PC-3 (cell line): ENCODE measurements around the gene ZNF724. TPM values are rescaled to one million over a fixed set of nuclear protein-coding genes. Genes with fewer than 3 reads are reported as not detected.
"Not testable (repeated sequence)": the region's sequence is repeated elsewhere in the genome, so short reads cannot be mapped to it uniquely, and the experiment has no call there.

ENCODE experiments used
- ATAC-seq: fragments of 200-7000 bp; cut with Tn5 transposase; 2 replicates; pipeline ENCODE4 v1.9.1; 2020; ENCODE audit warnings: mild to moderate bottlenecking, moderate library complexity
- BruUV-seq: library from RNA; stranded (reverse); fragments of 400-500 nt; replicated peaks from 2 replicates; lab custom pipeline; 2021; lab: Mats Ljungman, UMichigan
- CTCF ChIA-PET: fragments of 300-600 bp; sonication (Branson Sonifier 250); formaldehyde crosslinking; loops from one replicate; lab custom pipeline; 2022; ENCODE audit warnings: antibody characterized with exemption; lab: Charles Lee
- POLR2A ChIA-PET: fragments of 300-600 bp; sonication (Branson Sonifier 250); formaldehyde crosslinking; loops from one replicate; lab custom pipeline; 2022; ENCODE audit warnings: antibody characterized with exemption; ENCODE audit not compliant: unreplicated experiment; lab: Charles Lee
- DNase-seq: peaks from one replicate; pipeline ENCODE4 v3.0.0-alpha.2; 2015
- H2AFZ ChIP-seq: fragments of 300-600 bp; sonication (generic); 2 replicates; pipeline ENCODE4 v1.6.0; 2016; ENCODE audit warnings: antibody characterized with exemption, low read length
- H3F3A ChIP-seq: fragments of 300-600 bp; sonication (generic); one replicate; pipeline ENCODE4 v1.6.0; 2017; ENCODE audit warnings: antibody characterized with exemption, low read length, control low read depth, mild to moderate bottlenecking; ENCODE audit not compliant: unreplicated experiment
- H3K27ac ChIP-seq: fragments of 300-600 bp; sonication (generic); 2 replicates; pipeline ENCODE4 v1.5.1; 2016; ENCODE audit warnings: mild to moderate bottlenecking, low read length
- H3K27me3 ChIP-seq: fragments of 300-600 bp; sonication (generic); 2 replicates; pipeline ENCODE4 v1.6.1; 2016; ENCODE audit warnings: low read length, mixed read lengths
- H3K36me3 ChIP-seq: fragments of 300-600 bp; sonication (generic); 2 replicates; pipeline ENCODE4 v1.6.1; 2016; ENCODE audit warnings: low read depth, mixed run types, low read length, mixed read lengths
- H3K4me1 ChIP-seq: fragments of 300-600 bp; sonication (generic); 2 replicates; pipeline ENCODE4 v1.5.1; 2016; ENCODE audit warnings: low read length; ENCODE audit not compliant: insufficient read depth
- H3K4me2 ChIP-seq: fragments of 300-600 bp; sonication (generic); 2 replicates; pipeline ENCODE4 v1.6.0; 2016; ENCODE audit warnings: low read length
- H3K4me3 ChIP-seq: fragments of 300-600 bp; sonication (generic); 2 replicates; pipeline ENCODE4 v1.5.1; 2016; ENCODE audit warnings: mild to moderate bottlenecking, low read length, mixed read lengths
- H3K79me2 ChIP-seq: fragments of 300-600 bp; sonication (generic); 2 replicates; pipeline ENCODE4 v1.6.1; 2017; ENCODE audit warnings: low read length, mixed read lengths
- H3K9ac ChIP-seq: fragments of 300-600 bp; sonication (generic); 2 replicates; pipeline ENCODE4 v1.6.0; 2016; ENCODE audit warnings: mild to moderate bottlenecking, low read length
- H3K9me2 ChIP-seq: fragments of 300-600 bp; sonication (generic); replicated peaks from 2 replicates; pipeline ENCODE4 v1.6.1; 2016; ENCODE audit warnings: mixed run types, low read length, mixed read lengths
- H3K9me3 ChIP-seq: fragments of 300-600 bp; sonication (generic); 2 replicates; pipeline ENCODE4 v1.6.1; 2016; ENCODE audit warnings: low read length, mixed read lengths
- H4K20me1 ChIP-seq: fragments of 300-600 bp; sonication (generic); 2 replicates; pipeline ENCODE4 v1.6.1; 2016; ENCODE audit warnings: low read length, mixed read lengths
- EZH2 ChIP-seq: fragments of 300-600 bp; sonication (generic); IDR thresholded peaks from one replicate; pipeline ENCODE4 v1.6.1; 2017; ENCODE audit warnings: antibody characterized with exemption, mild to moderate bottlenecking, low read length; ENCODE audit not compliant: unreplicated experiment
- EZH2phosphoT487 ChIP-seq: fragments of 300-600 bp; sonication (generic); IDR thresholded peaks from 2 replicates; pipeline ENCODE4 v1.6.1; 2018; ENCODE audit warnings: mild to moderate bottlenecking, antibody characterized with exemption, low read length, borderline replicate concordance
- intact Hi-C: fragments of 100-400 bp; cut with micrococcal nuclease; formaldehyde crosslinking; loops from 2 replicates; pipeline ENCODE4 v1.9.0; 2023
- total RNA-seq: library from RNA; depleted of rRNA; stranded (reverse); fragments of >200 nt; gene quantifications from 2 replicates; pipeline ENCODE4 v1.2.3, GENCODE V29; 2014
- TF ChIP-seq, protein P1 (sequence below): fragments of 300-600 bp; sonication (generic); conservative IDR thresholded peaks from 2 replicates; pipeline ENCODE4 v1.5.1; 2017; ENCODE audit warnings: antibody characterized with exemption, low read depth, mild to moderate bottlenecking, low read length

ZNF724 gene
- total RNA-seq, 1 experiment from 2014 or later, result 23.1 TPM

DNA sequence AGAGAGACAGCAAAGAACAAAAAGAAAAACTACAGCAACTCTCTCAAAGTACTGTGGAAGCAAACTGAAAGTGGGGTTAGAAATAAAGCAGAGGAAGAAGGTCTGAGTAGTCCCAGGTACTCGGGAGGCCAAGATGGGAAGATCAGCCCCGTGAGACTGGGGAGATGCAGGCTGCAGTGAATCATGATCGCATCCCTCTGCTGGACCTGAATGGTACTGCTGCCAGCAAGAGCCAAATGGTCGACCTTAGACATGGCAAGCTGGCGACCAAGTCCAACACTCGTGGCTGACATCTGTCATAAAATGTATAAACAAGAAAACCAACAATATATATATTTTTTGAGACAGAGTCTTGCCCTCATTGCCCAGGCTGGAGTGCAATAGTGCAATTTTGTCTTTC is 33.7 kb upstream of the ZNF724 start:
- H3K9ac ChIP-seq, result no peak overlapping the region
- ChIA-PET CTCF (no interaction called here), POLR2A (no interaction called here)
- peak; percentile 24 for DNase-seq
- H3K27ac ChIP-seq, result no peak overlapping the region
- no peak for ATAC-seq
- H3K9me3 ChIP-seq, result no peaks in the 10 kb centered on the region
- TF ChIP-seq, protein P1, sequence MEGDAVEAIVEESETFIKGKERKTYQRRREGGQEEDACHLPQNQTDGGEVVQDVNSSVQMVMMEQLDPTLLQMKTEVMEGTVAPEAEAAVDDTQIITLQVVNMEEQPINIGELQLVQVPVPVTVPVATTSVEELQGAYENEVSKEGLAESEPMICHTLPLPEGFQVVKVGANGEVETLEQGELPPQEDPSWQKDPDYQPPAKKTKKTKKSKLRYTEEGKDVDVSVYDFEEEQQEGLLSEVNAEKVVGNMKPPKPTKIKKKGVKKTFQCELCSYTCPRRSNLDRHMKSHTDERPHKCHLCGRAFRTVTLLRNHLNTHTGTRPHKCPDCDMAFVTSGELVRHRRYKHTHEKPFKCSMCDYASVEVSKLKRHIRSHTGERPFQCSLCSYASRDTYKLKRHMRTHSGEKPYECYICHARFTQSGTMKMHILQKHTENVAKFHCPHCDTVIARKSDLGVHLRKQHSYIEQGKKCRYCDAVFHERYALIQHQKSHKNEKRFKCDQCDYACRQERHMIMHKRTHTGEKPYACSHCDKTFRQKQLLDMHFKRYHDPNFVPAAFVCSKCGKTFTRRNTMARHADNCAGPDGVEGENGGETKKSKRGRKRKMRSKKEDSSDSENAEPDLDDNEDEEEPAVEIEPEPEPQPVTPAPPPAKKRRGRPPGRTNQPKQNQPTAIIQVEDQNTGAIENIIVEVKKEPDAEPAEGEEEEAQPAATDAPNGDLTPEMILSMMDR, result peak; percentile 34; the same call in 1 of the 2 replicates
- no peak for TF ChIP-seq EZH2
- no TSS peak for BruUV-seq
- no peak overlapping the region for H3K4me3 ChIP-seq
- H3K27me3 ChIP-seq, result no peaks in the 10 kb centered on the region
- H4K20me1 ChIP-seq, result no peaks in the 10 kb centered on the region
- H3K79me2 ChIP-seq, result no peaks in the 10 kb centered on the region
- no peaks in the 10 kb centered on the region for H3K36me3 ChIP-seq
- H3K9me2 ChIP-seq, result no peaks in the 10 kb centered on the region
- no peaks in the 10 kb centered on the region for H3F3A ChIP-seq
- H2AFZ ChIP-seq, result no peak overlapping the region
- H3K4me1 ChIP-seq, result no peaks in the 10 kb centered on the region
- intact Hi-C loops, result no loop called here
- no peak overlapping the region for H3K4me2 ChIP-seq

DNA sequence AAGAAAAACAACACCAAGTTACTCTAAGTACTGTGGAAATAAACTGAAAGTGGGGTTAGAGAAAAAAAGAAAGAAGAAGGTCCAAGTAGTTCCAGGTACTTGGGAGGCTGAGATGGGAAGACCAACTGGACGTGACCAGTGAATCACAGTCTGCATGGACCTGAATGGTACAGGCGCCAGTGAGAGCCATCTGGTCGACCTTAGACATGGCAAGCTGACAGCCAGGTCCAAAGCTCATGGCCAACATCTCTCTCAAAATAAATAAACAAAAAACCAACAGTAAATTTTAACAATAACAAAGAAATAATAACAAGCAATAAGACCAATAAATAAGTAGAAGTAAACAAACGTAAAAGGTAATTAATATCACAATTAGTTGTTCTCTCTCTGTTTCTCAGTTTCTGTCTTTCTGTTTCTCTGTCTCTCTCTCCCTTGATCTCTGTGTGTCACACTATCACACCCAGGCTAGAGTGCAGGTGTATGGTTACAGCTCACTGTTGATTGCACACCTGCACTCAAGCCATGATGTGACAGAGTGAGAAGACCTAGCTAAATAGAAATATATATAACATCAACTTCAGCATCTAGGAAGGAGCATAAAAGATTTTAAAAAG is 31.6 kb upstream of the ZNF724 start:
- H3F3A ChIP-seq, result no peaks in the 10 kb centered on the region
- H3K9ac ChIP-seq, result no peak overlapping the region
- H3K27me3 ChIP-seq, result no peaks in the 10 kb centered on the region
- no peaks in the 10 kb centered on the region for H3K79me2 ChIP-seq
- no peaks in the 10 kb centered on the region for H4K20me1 ChIP-seq
- no peak overlapping the region for H2AFZ ChIP-seq
- DNase-seq (no peak), ATAC-seq (no peak)
- no peak overlapping the region for H3K4me2 ChIP-seq
- no peaks in the 10 kb centered on the region for H3K36me3 ChIP-seq
- ChIA-PET CTCF (no interaction called here), POLR2A (no interaction called here)
- intact Hi-C loops, result no loop called here
- no peaks in the 10 kb centered on the region for H3K9me2 ChIP-seq
- TF ChIP-seq, protein P1, result no peak
- TF ChIP-seq EZH2phosphoT487 (no peak), EZH2 (no peak)
- H3K4me3 ChIP-seq, result no peak overlapping the region
- no peaks in the 10 kb centered on the region for H3K9me3 ChIP-seq
- no peak overlapping the region for H3K27ac ChIP-seq
- H3K4me1 ChIP-seq, result no peaks in the 10 kb centered on the region
- BruUV-seq, result no TSS peak

DNA sequence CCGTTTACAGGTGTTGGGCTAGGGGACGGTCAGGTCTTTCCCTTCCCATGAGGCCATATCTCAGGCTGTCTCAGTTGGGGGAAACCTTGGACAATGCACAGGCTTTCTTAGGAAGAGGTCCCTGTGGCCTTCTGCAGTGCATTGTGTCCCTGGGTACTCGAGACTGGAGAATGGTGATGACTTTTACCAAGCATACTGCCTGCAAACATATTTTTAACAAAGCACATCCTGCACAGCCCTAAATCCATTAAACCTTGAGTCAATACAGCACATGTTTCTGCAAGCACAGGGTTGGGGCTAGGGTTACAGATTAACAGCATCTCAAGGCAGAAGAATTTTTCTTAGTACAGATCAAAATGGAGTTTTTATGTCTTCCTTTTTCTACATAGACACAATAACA is 27.9 kb upstream of the ZNF724 start:
- H3F3A ChIP-seq, H3K4me2 ChIP-seq, H3K27ac ChIP-seq, H3K79me2 ChIP-seq, H3K4me3 ChIP-seq, H3K4me1 ChIP-seq, H2AFZ ChIP-seq, POLR2A ChIA-PET, H3K9me3 ChIP-seq, CTCF ChIA-PET, H4K20me1 ChIP-seq, BruUV-seq, H3K36me3 ChIP-seq, H3K27me3 ChIP-seq, DNase-seq, H3K9ac ChIP-seq, intact Hi-C loops, ATAC-seq, H3K9me2 ChIP-seq: not testable (repeated sequence)
